ENCODE measurements around the gene MRPL24. TPM values are rescaled to one million over a fixed set of nuclear protein-coding genes. Genes with fewer than 3 reads are reported as not detected.
A peak's percentile ranks its signal among the peaks of the same experiment; 100 is the strongest.

MRPL24 gene
- total and polyA plus RNA-seq, 2 of the 13 experiments (the other 11 are each of a cell fraction or from before 2014, with no cell fraction given), result 38.1 to 42.9 TPM

GRCh38 chr1:156751451-156751756 lies 10.5 kb upstream of the MRPL24 start, which contains the start of gene HDGF (continued):
- TF ChIP-seq PHF20 (CRISPR knock-in tag; IDR thresholded peaks at IDR 0.05) (no peak), ZNF225 (CRISPR knock-in tag; IDR thresholded peaks at IDR 0.05) (no peak), FOXK2 (IDR thresholded peaks at IDR 0.05) (no peak), PHB2 (IDR thresholded peaks at IDR 0.05; ENCODE audit: partially characterized antibody) (no peak), ZBTB25 (CRISPR knock-in tag; IDR thresholded peaks at IDR 0.05) (0 out of 2 replicates have a peak, but pooled peaks have one; percentile 18), ZNF766 (CRISPR knock-in tag; IDR thresholded peaks at IDR 0.05; ENCODE audit: borderline replicate concordance) (no peak), NONO (IDR thresholded peaks at IDR 0.05) (no peak), NONO (CRISPR knock-in tag; conservative IDR thresholded peaks at IDR 0.05) (no peak), PBX2 (CRISPR knock-in tag; IDR thresholded peaks at IDR 0.05) (no peak), NR2C2 (CRISPR knock-in tag; IDR thresholded peaks at IDR 0.05; ENCODE audit: borderline replicate concordance) (no peak), CENPT (CRISPR knock-in tag; IDR thresholded peaks at IDR 0.05; ENCODE audit: low read depth) (no peak), ZNF782 (CRISPR knock-in tag; IDR thresholded peaks at IDR 0.05; ENCODE audit: borderline replicate concordance) (no peak), ZNF609 (CRISPR knock-in tag; IDR thresholded peaks at IDR 0.05; ENCODE audit: borderline replicate concordance) (no peak), HNF4G (IDR thresholded peaks at IDR 0.05; ENCODE audit: borderline replicate concordance, low read depth, low read length) (no peak; the same call in 1 of the 2 replicates), HNF4G (CRISPR knock-in tag; IDR thresholded peaks at IDR 0.05; ENCODE audit: borderline replicate concordance, low read depth) (no peak), ZKSCAN5 (CRISPR knock-in tag; IDR thresholded peaks at IDR 0.05) (no peak), SKIL (CRISPR knock-in tag; IDR thresholded peaks at IDR 0.05; ENCODE audit: borderline replicate concordance) (no peak), KLF13 (CRISPR knock-in tag; IDR thresholded peaks at IDR 0.05) (no peak), HDAC2 (CRISPR knock-in tag; IDR thresholded peaks at IDR 0.05) (no peak), KDM6A (CRISPR knock-in tag; IDR thresholded peaks at IDR 0.05; ENCODE audit: low read depth) (no peak), RAD21 (CRISPR knock-in tag; IDR thresholded peaks at IDR 0.05) (no peak), GATAD1 (CRISPR knock-in tag; IDR thresholded peaks at IDR 0.05) (no peak), ZNF326 (CRISPR knock-in tag; IDR thresholded peaks at IDR 0.05; ENCODE audit: borderline replicate concordance) (no peak)

Data from HepG2 (cell line).